Hepatocyte (in vitro differentiated cells): ENCODE results near the gene HIGD1B. TPM values are rescaled to one million over a fixed set of nuclear protein-coding genes. Genes with fewer than 3 reads are reported as not detected.

ENCODE experiments used
- DNase-seq: peaks from one replicate; pipeline ENCODE4 v3.0.0-alpha.2; 2016; ENCODE audit warnings: low spot score
- H2AFZ ChIP-seq: fragments of 200-600 bp; sonication (generic); 2 replicates; pipeline ENCODE4 v1.6.0; 2016; ENCODE audit warnings: antibody characterized with exemption, mild to moderate bottlenecking
- H3K27ac ChIP-seq: fragments of 200-600 bp; sonication (generic); 2 replicates; pipeline ENCODE4 v1.5.1; 2016; ENCODE audit warnings: mild to moderate bottlenecking
- H3K27me3 ChIP-seq: fragments of 200-600 bp; sonication (generic); 2 replicates; pipeline ENCODE4 v1.6.1; 2016
- H3K36me3 ChIP-seq: fragments of 200-600 bp; sonication (generic); replicated peaks from 2 replicates; pipeline ENCODE4 v1.5.1; 2016; ENCODE audit warnings: low read depth; ENCODE audit not compliant: insufficient read depth
- H3K4me1 ChIP-seq: fragments of 200-600 bp; sonication (generic); 2 replicates; pipeline ENCODE4 v1.5.1; 2016; ENCODE audit warnings: mild to moderate bottlenecking, moderate library complexity; ENCODE audit not compliant: insufficient read depth
- H3K4me2 ChIP-seq: fragments of 200-600 bp; sonication (generic); 2 replicates; pipeline ENCODE4 v1.6.0; 2016
- H3K4me3 ChIP-seq: fragments of 200-600 bp; sonication (generic); 2 replicates; pipeline ENCODE4 v1.5.1; 2016; ENCODE audit warnings: mild to moderate bottlenecking
- H3K79me2 ChIP-seq: fragments of 200-600 bp; sonication (generic); 2 replicates; pipeline ENCODE4 v1.6.0; 2017; ENCODE audit warnings: mild to moderate bottlenecking
- H3K9me2 ChIP-seq: fragments of 200-600 bp; sonication (generic); replicated peaks from 2 replicates; pipeline ENCODE4 v1.6.0; 2017; ENCODE audit warnings: mild to moderate bottlenecking; ENCODE audit not compliant: insufficient read depth
- H3K9me3 ChIP-seq: fragments of 200-600 bp; sonication (generic); 2 replicates; pipeline ENCODE4 v1.5.1; 2016; ENCODE audit warnings: low read depth, mild to moderate bottlenecking
- H4K20me1 ChIP-seq: fragments of 200-600 bp; sonication (generic); 2 replicates; pipeline ENCODE4 v1.6.0; 2016; ENCODE audit warnings: mild to moderate bottlenecking; ENCODE audit not compliant: insufficient read depth, poor library complexity, severe bottlenecking
- EZH2 ChIP-seq: fragments of 200-600 bp; sonication (generic); IDR thresholded peaks from 2 replicates; pipeline ENCODE4 v1.6.1; 2016; ENCODE audit warnings: antibody characterized with exemption, mild to moderate bottlenecking, borderline replicate concordance
- EZH2phosphoT487 ChIP-seq: fragments of 200-600 bp; sonication (generic); IDR thresholded peaks from one replicate; pipeline ENCODE4 v1.6.1; 2018; ENCODE audit warnings: antibody characterized with exemption, mild to moderate bottlenecking, low read depth, moderate library complexity; ENCODE audit not compliant: unreplicated experiment, severe bottlenecking
- WGBS: methylation state at CpG from one replicate; pipeline ENCODE4 v1.1.6; 2016; ENCODE audit warnings: low lambda C conversion rate; ENCODE audit errors: missing lambda C conversion rate; 5-methylcytosine and 5-hydroxymethylcytosine counted together
- polyA plus RNA-seq: library from polyadenylated mRNA; unstranded; fragments of >200 nt; fragmentation: Nextera tagmentation; extraction: Ambion mirVana; gene quantifications from 2 replicates; pipeline ENCODE4 v1.2.1, GENCODE V29; 2016
- total RNA-seq: library from RNA; depleted of rRNA; stranded (reverse); fragments of >200 nt; gene quantifications from 2 replicates; pipeline ENCODE4 v1.2.3, GENCODE V29; 2014
- TF ChIP-seq, protein P1 (sequence below): fragments of 200-600 bp; sonication (generic); IDR thresholded peaks from 2 replicates; pipeline ENCODE4 v1.5.1; 2016; ENCODE audit warnings: antibody characterized with exemption, mild to moderate bottlenecking; ENCODE audit not compliant: poor library complexity

HIGD1B gene
- total and polyA plus RNA-seq, 2 experiments from 2014 or later = not detected

DNA sequence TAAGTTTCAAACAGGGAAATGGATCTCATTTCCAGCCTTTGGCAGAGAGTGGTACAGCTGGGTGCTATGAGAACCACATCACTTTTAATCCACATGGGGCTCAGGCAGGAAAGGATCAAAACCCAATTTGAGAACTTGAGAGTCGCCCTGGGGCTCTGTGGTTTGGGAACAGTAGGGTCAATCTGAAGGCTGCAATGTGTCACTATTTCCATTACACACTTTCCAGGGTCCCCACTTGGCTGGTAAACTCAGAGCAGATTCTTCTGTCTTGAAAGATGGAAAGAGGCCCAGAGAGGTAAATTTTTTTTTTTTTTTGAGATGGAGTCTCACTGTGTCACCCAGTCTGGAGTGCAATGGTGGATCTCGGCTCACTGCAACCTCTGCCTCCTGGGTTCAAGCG is 6.7 kb upstream of the HIGD1B start:
- H4K20me1 ChIP-seq = no peaks in the 10 kb centered on the region
- H3K4me2 ChIP-seq = no peak overlapping the region
- no peak overlapping the region for H2AFZ ChIP-seq
- H3K4me3 ChIP-seq = no peak overlapping the region
- no peaks in the 10 kb centered on the region for H3K9me2 ChIP-seq
- no peak overlapping the region for H3K27ac ChIP-seq
- no peaks in the 10 kb centered on the region for H3K36me3 ChIP-seq
- WGBS = 93% methylated on average over 3 of the region's 3 CpGs
- no peaks in the 10 kb centered on the region for H3K27me3 ChIP-seq
- no peaks in the 10 kb centered on the region for H3K79me2 ChIP-seq
- no peaks in the 10 kb centered on the region for H3K4me1 ChIP-seq
- no peaks in the 10 kb centered on the region for H3K9me3 ChIP-seq
- TF ChIP-seq, protein P1, sequence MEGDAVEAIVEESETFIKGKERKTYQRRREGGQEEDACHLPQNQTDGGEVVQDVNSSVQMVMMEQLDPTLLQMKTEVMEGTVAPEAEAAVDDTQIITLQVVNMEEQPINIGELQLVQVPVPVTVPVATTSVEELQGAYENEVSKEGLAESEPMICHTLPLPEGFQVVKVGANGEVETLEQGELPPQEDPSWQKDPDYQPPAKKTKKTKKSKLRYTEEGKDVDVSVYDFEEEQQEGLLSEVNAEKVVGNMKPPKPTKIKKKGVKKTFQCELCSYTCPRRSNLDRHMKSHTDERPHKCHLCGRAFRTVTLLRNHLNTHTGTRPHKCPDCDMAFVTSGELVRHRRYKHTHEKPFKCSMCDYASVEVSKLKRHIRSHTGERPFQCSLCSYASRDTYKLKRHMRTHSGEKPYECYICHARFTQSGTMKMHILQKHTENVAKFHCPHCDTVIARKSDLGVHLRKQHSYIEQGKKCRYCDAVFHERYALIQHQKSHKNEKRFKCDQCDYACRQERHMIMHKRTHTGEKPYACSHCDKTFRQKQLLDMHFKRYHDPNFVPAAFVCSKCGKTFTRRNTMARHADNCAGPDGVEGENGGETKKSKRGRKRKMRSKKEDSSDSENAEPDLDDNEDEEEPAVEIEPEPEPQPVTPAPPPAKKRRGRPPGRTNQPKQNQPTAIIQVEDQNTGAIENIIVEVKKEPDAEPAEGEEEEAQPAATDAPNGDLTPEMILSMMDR = no peak
- TF ChIP-seq EZH2 = no peak
- TF ChIP-seq EZH2phosphoT487 = no peak
- DNase-seq = no peak

DNA sequence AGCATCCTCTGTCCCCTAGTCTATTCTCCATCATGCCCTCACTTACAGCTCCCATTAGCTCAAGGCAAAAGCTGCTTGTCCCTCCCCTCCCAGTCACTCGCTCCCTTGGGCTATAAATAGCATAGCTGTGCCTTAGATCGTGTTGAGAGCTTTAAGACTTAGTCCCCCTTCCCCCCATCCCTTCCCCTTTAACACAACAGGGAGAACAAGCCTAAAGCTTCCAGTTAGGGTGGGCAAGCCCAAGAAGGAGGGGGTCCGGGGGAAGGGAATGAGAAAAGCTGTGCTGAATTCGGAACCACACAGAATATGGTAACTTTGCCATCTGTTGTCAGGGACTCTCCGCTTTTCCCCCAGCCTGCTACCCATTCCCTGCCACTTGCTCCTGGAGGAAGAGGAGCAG is 4.9 kb upstream of the HIGD1B start:
- 48% methylated on average over 5 of the region's 5 CpGs for WGBS
- no peaks in the 10 kb centered on the region for H3K4me1 ChIP-seq
- no peak for TF ChIP-seq EZH2
- TF ChIP-seq, protein P1 = no peak
- no peak for TF ChIP-seq EZH2phosphoT487

DNA sequence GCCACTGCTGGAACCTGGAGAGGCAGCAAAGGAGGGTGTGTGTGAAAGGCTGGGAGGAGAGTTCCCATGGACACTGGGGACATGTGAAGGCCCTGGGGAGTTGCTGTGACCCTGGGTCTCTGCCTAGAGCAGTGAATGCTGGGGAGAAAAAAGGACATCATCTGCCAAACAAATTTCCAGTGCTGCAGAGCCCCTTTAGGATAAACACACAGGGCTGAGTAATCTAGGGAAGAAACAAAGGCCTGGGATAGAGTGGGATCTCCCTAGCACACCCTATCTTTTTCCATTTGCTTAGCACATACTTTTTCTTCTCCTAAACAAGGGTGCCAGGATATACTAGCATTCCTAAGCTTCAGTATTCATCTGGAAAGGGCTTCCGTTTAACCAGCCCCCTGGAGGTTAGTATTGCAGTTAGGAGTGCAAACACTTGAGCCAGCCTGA is 3.3 kb upstream of the HIGD1B start:
- no peaks in the 10 kb centered on the region for H3K9me3 ChIP-seq
- H3K36me3 ChIP-seq = no peaks in the 10 kb centered on the region
- no peaks in the 10 kb centered on the region for H3K79me2 ChIP-seq
- WGBS = 35% methylated on average over 1 of the region's 1 CpG
- TF ChIP-seq, protein P1 = no peak
- TF ChIP-seq EZH2 (no peak), EZH2phosphoT487 (no peak)
- no peak overlapping the region for H3K4me3 ChIP-seq
- DNase-seq = no peak
- no peaks in the 10 kb centered on the region for H3K27me3 ChIP-seq
- H3K9me2 ChIP-seq = no peaks in the 10 kb centered on the region
- no peaks in the 10 kb centered on the region for H4K20me1 ChIP-seq
- no peak overlapping the region for H3K4me2 ChIP-seq
- H3K27ac ChIP-seq = no peak overlapping the region
- no peak overlapping the region for H2AFZ ChIP-seq
- H3K4me1 ChIP-seq = no peaks in the 10 kb centered on the region

More for the DNA sequence above, 4.9 kb upstream of the HIGD1B start:
- H3K36me3 ChIP-seq = no peaks in the 10 kb centered on the region
- H3K27me3 ChIP-seq = no peaks in the 10 kb centered on the region
- no peaks in the 10 kb centered on the region for H3K9me3 ChIP-seq
- no peak overlapping the region for H3K27ac ChIP-seq
- no peak overlapping the region for H3K4me3 ChIP-seq
- no peak overlapping the region for H2AFZ ChIP-seq
- H3K9me2 ChIP-seq = no peaks in the 10 kb centered on the region
- no peaks in the 10 kb centered on the region for H4K20me1 ChIP-seq
- H3K4me2 ChIP-seq = no peak overlapping the region
- H3K79me2 ChIP-seq = no peaks in the 10 kb centered on the region
- no peak for DNase-seq

DNA sequence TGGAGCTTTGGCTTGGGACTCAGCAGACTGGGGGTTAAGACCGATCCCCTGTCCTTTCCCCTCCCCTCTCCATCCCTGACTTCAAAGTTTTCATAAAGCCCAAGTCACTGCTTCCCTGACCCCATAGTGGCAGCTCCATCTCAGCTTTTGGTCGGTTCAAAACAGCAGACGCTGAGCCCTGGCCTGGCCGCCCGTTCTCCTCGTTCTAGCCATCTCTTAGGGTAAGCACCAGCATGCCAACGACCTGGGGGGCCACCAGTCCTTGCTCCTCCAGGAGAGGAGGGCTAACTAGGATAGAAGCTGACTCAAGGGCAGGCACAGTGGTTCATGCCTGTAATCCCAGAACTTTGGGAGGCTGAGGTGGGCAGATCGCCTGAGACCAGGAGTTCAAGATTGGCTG is 1.5 kb upstream of the HIGD1B start:
- Histone ChIP-seq H4K20me1 (no peaks in the 10 kb centered on the region), H3K4me2 (no peak overlapping the region), H3K9me2 (no peaks in the 10 kb centered on the region), H3K4me3 (no peak overlapping the region), H3K4me1 (no peaks in the 10 kb centered on the region), H2AFZ (no peak overlapping the region), H3K27me3 (no peaks in the 10 kb centered on the region), H3K9me3 (no peaks in the 10 kb centered on the region), H3K27ac (no peak overlapping the region), H3K36me3 (no peaks in the 10 kb centered on the region), H3K79me2 (no peaks in the 10 kb centered on the region)
- DNase-seq = no peak
- WGBS = 89% methylated on average over 8 of the region's 8 CpGs
- TF ChIP-seq EZH2phosphoT487 = no peak
- TF ChIP-seq EZH2 = no peak
- TF ChIP-seq, protein P1 = no peak
